Midbrain (tissue), 1 donor: ENCODE data around the gene AFMID.
A peak's percentile ranks its signal among the peaks of the same experiment; 100 is the strongest.
"Not testable (repeated sequence)": the region's sequence is repeated elsewhere in the genome, so short reads cannot be mapped to it uniquely, and the experiment has no call there.

Source experiments
- DNase-seq: peaks from one replicate; lab custom pipeline; 2025; lab: John Stamatoyannopoulos, UW

The AFMID gene

GRCh38 chr17:78238823-78239488, 51.8 kb downstream of the AFMID start:
- DNase-seq = no peak

DNA sequence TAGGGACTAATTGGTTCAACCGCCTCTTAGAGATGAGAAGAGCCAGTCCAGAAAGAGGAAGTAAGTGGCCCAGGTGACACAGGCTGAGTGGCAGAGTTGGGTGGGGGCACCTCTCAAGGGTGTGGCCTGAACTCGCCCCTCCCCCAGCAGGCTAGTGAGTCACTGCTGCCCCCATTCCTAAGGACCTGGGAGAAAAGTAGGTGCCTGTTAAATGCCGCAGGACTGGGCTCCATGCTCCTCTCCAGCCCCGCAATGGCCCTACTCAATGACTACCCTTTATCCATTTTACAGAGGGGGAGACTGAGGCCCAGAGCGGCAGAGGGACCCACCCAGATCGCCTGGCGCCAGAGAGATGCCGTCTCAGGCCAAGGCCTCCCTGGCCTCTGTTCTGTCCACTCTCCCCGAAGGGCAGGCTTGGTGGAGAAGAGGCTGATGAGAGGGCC, 52.3 kb downstream of the AFMID start:
- DNase-seq = no peak

GRCh38 chr17:78240012-78240655, 53.0 kb downstream of the AFMID start:
- no peak for DNase-seq

DNA sequence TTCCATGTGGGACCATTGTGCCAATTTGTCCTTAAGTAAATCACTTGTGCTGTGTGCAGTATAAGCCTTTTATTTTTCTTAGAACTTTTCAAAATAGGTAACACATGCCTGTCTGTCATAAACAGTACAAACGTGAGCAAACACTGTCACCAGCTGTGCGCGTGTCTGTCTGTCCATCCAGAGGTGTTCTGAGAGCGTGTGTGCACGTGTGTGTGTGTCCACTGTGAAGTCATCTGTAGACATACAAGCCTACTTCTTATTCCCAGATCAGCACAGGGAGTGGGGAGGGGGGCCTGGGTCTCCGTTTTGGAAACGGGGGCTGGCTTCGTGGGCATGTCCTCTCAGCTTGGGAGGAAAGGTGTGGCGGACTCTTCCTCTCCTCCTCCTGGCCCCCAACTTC, 53.7 kb downstream of the AFMID start:
- no peak for DNase-seq

DNA sequence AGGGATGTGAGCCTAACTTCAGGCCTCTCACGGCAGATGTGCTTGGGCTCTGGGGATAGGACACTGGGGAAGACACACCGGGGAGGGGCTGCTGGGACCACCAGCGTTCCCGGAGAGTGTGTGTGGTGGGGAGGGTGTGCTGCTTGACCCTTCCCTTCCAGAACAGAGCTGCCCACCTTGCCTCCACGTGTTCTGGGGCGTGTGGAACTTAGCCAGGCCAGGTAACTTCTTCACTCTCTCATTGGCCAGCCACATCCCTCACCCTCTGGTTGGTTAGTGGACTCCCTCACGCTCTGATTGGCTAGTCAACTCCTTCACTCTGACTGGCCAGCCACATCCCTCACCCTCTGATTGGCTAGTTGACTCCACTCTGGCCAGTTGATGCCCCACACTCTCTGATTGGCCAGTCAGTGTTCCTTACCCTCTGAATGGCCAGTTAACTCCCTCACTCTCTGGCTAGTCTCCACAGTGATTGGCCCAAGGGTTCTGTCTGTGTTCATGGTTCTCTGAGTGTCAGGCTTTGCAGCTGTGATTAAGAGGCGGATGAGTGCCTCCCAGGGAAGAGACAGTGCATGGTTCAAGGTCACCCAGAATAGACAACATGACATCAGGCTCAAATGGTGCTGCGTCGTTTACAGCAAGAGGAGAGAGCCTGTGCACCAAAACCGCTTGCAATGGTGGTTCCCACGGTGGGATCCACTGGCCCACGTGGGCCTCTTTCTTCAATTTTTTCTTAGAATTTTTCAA, 54.3 kb downstream of the AFMID start:
- DNase-seq = peak; percentile 90

- DNase-seq = no peak
These were observed 55.0 kb downstream of the AFMID start for GRCh38 chr17:78242024-78242742.

DNA sequence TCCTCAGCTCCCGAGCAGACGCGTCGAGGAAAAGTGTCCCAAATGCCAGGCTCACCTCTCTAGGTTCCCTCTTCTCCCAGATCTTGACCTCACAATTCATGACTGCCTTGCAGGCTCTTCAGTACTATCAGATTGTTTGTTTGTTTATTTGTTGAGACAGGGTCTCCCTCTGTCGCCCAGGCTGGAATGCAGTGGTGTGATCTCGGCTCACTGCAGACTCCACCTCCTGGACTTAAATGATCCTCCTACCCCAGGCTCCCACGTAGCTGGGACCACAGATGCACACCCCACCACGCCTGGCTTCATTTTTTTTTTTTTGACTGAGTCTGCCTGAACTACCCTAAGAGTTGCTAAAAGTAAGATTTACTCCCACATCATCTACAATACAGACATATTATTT, 60.1 kb downstream of the AFMID start:
- DNase-seq = no peak

DNA sequence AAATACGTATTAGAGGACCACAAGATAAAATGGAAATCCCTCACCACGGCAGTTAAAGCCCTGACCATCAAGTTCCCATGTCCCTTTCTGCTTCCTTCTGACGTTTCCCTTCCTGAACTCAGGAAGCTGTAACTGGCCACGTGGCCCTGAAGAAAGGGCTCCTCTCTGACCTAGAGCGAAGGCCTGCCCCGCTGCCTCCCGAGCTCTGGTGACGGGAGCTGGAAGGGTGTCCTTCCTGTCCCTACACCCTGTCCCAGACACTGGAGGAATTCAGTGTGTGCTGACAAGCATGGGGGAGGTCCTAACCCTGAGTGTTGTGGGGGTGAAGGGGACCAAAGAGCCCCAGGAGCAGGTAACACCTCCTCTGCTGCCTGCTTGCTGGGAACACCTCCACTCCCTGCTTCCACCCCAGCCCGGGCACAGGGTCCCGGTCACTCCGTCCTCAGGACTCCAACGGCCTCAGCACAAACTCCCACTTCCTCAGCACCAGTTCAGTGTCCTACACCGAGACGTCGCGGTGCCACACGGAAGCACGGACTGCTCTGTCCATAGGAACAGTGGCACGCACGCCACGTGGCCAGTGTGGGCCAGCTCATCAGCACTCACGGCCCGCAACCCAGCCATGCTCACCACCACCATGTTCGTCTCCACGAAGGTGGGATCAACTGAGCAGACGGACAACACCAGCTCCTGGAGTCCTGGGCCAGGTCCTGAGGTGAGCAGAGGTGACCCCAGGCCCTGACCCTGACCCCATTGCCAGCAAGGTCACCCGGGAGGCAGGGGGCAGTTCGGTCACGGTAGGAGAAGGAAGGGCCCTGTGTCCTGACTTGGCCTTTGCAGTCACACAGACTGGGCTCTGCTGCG, 61.1 kb downstream of the AFMID start:
- DNase-seq = no peak

GRCh38 chr17:78249074-78249817, 62.1 kb downstream of the AFMID start:
- no peak for DNase-seq

DNA sequence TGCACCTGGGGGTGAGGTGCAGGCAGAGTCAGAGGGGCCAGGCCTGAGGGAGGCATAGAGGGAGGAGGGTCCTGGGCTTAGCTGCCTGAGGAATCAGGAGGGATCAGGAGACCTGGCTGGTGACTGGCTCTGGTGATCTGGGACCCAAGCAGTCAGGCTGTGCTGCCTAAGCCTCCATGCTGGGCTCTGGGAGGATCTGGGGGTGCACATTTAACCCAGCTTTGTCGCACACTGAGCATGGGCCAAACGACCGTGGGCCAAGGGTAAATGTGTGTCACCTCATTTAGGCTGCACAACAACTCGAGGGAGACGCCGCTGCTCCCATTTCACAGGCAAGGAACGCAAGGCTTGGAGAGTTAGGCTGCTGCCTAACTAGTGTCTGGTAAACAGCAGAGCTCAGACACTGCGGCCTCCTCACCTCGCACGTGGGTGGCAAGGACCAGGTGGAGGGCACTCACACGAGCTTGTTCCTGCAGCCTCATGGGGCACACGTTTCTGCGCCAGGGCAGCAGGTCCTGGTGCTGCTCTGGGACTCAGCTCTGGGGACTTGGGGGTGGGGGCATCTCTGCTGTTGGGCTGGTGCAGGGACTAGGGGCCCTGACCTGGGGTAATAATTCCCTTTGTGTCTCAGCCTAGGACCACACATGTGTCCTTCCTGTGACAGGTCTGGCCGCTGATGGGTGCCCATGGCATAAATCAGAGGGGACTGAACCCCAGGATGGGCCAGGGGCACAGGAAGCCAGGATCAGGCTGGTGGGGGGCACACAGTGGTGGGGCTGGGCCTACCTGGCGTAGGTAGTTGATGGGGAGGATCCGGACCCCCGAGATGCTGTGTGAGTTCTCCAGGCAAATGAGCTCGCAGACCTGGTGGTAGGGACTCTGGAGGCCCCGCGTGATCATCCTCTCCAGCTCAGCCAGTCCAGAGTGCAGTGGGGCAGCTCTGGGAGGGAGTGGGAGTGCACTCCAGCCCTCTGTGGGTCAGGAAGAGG, 63.0 kb downstream of the AFMID start:
- DNase-seq = no peak

DNA sequence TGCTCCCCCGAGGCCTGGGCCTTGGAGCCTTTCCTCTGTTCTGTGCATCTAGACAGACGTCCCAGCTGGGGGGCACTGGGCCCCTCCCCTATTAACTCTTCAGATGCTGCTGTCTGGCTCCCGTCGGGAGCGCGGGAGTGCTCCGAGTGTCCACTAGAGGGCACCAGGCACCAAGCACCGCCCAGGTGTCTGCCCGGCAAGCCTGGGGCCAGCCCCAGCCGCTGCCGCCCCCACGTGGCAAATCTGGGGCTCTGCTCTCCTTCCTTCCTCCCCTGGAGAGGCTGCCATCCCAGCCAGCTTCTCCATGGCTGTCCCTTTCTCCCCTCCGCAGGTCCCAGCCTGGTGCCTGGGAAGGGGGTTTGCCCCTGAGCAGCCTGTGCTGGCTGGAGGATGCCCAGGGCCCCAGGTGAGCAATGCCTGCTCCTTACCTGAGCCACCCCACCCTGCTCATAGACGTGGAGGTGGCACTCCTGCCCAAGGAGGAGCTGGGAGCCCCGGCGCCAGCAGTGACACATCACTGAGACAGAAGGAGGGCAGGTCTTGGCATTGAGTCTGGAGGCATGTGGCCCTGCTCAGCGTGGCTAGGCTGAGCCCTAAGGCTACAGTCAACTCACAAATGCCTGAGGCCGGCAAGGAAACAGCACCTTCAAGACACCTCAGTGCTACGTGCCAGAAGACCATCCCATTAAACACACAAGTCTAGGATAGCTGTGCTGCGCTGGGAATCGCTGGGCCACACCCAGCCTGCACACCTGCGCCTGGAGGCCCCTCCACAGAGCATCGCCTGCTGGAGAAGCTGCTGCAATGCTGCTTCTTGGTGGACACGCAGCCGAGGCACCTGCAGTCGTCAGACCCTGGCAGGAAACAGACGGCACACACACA, 64.0 kb downstream of the AFMID start:
- peak; percentile 86 for DNase-seq

DNA sequence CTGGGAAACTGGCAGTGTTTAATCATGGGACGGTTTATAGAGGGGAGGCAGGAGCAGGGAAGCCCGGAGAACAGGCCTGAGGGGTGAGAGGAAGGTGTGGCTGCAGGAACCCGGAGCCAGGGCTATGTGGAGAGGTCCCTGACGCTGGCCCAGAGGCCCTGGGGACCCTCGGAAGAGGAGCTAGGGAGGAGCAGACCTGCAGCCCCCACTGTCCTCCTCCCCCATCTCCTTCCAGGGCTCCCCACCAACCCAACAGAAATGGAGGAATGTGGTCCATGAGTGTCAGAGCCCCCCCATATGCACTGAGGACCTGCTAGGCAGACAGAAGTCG, 64.6 kb downstream of the AFMID start:
- no peak for DNase-seq

GRCh38 chr17:78252111-78252634, 65.0 kb downstream of the AFMID start:
- DNase-seq = no peak

- no peak for DNase-seq
These were observed 65.8 kb downstream of the AFMID start for GRCh38 chr17:78252701-78253635.

- DNase-seq = not testable (repeated sequence)
These were observed 66.4 kb downstream of the AFMID start for GRCh38 chr17:78253636-78253945.

GRCh38 chr17:78253946-78254672, 66.9 kb downstream of the AFMID start:
- DNase-seq = peak; percentile 91
